EH (cell line): ENCODE results near the gene ACOXL.

Experiments used
- DNase-seq: peaks from one replicate; pipeline ENCODE4 v3.0.0-alpha.2; 2015; ENCODE audit warnings: low read depth

The ACOXL gene

GRCh38 chr2:110977403-110977802 lies 245.0 kb downstream of the ACOXL start:
- no peak for DNase-seq

DNA sequence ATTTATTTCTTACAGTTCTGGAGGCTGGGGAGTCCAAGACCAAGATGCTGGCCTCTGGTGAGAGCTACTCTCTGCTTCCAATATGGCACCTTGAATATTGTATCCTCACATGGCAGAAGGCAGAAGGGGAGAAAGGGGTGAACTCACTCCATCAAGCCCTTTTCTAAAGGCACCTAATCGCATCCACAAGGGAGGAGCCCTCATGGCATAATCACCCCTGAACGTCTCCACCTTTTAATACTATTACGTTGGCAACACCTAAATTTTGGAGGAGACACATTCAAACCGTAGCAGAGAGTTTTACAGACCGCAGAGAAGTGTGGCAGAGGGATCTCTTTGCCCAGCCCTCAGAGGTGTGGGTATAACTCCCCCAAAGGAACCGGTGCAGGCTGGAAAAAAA lies 245.8 kb downstream of the ACOXL start:
- no peak for DNase-seq

GRCh38 chr2:110978756-110979470 lies 246.5 kb downstream of the ACOXL start:
- DNase-seq, result no peak

DNA sequence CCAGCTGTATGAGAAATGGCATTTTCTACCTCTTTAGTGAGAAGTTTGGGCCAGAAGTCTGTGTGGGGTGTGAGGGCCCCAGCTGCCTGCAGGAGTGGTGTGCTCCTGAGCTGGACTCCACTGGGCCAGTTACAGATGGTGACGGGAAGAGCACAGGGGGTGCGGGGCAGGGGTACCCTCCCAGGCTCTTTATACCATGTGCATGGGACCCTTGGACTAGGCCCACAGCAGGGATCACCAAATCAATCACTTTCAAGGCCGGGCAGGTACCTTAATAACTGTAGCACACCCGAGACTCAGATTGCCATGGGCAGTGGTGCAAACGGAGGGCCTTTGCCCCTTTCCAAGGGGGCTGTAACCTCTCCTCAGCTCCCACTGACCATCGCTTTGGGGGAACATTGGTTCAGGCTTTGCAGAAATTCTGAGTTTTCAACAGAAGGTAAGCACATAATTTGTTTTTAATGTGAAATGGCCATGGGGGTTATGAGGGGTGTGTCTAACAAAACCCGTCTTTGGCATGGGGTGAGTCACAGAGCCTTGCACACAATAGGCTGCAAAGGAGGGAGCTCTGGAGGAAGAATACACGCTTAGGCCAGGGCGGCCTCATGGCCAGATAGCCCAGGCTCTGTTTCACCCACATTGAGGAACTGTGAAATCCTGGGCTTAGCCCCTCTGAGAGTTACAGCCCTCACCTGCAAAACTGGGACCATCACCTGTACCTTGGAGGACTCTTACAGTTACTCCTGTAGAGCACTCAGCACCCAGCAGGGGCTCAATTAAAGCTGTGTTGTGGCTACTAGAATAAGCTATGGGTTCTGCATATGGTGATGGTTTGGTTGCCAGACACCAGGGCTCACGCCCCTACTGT lies 247.3 kb downstream of the ACOXL start:
- no peak for DNase-seq

- DNase-seq, result no peak
Measured at GRCh38 chr2:110980339-110981062, 248.1 kb downstream of the ACOXL start.

DNA sequence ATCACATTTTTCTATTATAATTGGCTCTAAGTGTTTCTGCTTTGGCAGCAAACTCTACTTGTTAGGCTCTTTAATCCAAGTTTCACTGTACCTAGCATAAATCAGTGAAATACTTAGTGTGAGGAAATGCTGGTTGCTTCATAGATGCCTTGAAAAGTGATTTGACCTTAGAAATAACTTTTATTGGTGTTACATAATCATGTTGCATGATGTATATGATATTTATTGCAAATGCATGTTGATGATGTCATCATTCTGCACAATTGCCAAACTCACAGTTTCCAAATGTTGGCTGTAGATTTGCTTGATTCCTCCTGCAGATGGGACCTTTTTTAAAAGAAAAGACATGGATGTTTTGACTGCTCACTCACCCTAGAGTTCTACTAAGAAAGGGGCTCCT lies 250.8 kb downstream of the ACOXL start:
- no peak for DNase-seq

- no peak for DNase-seq
Measured at GRCh38 chr2:110984694-110985490, 252.5 kb downstream of the ACOXL start.

GRCh38 chr2:110990440-110990839 lies 258.1 kb downstream of the ACOXL start:
- no peak for DNase-seq

GRCh38 chr2:110991911-110992310 lies 259.5 kb downstream of the ACOXL start:
- no peak for DNase-seq

DNA sequence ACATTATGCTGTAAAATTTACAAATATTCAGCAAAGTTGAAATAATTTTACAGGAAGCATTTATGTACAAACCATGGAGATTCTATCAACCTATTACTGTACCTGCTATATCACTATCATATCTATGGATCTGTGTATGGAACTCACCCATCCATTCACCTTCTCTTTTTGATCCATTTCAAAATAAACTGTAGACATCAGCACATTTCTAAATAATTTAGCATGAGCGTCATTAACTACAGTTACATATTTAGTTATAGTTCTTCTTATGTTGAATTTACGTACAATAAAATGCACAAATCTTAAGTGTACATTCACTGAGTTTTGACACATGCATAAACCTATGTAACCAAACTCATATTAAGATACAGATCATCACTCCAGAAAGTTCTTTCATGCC lies 260.5 kb downstream of the ACOXL start:
- DNase-seq, result no peak

- DNase-seq, result no peak
Measured at GRCh38 chr2:110993557-110994231, 261.3 kb downstream of the ACOXL start.

GRCh38 chr2:110994250-110994961 lies 262.0 kb downstream of the ACOXL start:
- DNase-seq, result no peak

DNA sequence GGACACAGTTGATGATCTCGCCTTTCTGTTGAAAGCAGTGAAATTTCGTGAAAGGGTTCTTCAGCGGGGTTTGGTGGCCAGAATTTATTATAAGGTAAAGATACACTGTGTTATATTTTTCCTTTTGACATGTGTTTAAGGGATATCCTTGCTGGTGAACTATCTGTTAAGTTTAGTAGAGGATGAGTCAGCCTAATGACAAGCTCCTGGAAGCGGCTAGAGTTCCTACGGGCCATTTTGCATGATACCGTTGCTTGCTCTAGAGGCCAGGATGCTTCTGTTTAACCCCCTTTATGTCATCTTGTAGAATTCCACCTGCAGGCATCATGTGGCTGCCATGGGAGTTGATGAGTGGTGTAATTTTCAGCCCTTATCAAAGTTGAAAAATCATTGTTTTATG lies 263.5 kb downstream of the ACOXL start:
- DNase-seq, result no peak

DNA sequence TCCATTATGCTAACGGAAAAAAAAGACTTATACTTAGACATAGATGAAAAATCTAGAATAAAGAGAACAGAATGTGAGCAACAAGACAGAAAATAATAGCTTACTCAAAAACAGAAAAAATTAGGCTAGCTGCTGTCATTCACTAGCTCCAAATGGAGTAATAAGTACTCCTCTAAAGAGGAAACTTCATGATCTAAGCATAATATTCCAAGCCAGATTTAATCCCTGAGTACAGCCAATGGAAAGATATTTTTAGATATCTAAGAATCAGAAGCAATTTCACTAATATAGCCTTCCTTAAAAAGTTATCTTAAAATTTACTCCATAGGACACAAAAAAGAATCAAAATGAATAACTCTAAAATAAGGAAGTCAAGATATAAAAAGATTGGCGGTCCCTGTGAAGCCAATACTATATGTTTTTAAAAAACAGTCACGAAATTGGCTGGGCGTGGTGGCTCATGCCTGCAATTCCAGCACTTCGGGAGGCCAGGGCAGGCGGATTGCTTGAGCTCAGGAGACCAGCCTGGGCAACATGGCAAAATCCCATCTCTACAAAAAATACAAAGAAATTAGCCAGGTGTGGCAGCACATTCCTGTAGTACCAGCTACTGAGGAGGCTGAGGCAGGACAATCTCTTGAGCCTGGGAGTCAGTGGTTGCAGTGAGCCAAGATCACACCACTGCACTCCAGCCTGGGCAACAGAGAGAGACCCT lies 265.1 kb downstream of the ACOXL start:
- DNase-seq, result no peak

DNA sequence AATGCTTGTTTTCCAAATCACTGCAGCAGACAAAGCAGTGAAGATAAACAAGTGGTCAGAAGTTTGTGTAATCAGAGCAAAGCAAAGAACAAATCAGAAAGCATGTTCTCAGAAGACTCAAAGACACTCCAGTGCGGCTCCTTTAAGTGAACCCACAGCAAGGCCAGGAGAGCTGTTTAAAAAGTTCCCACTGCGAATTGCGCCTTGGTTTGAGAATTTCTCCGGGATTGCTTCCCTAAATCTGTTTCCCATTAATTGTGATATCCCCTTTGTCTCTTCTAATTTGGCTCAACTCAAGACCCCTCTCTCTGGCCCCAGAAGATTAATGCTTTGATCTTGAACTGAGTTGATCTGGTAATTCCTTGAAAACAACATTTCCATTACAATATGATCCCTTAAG lies 265.9 kb downstream of the ACOXL start:
- no peak for DNase-seq

DNA sequence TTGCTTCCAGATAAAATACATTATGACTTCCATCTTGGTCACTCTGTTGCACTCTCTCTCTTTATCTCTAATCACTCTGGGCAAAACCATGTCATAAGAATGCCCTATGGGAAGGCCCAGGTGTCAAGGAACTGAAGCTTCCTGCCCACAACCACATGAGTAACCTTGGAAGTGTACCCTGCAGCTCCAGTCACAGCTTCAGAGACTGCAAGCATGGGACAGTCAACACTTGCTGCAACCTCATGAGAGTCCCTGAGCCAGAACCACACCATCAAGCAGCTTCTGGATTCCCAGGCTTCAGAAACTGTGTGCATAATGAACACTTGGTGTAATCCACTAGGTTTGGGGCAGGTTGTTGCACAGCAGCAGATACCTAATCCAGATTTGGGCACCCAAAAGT lies 267.3 kb downstream of the ACOXL start:
- no peak for DNase-seq

DNA sequence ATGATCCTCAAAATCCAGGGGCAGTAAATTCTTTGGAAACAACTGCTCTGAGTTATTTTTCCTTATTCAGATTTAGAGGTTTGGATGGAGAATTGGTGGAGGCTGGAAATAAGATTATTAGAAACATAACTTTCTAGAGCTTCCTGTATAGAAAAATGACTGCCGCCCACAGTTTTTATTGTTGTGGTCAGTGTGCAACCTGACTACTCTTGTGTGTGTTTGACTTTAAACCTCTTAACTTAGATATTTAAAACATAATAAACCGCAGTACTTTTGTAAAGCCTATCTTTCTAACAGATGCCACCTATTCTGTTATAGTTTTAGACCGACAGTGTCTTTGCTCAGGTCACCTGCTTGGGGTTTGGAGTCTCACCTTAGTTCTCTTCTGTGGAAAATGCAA lies 272.9 kb downstream of the ACOXL start:
- DNase-seq, result no peak

DNA sequence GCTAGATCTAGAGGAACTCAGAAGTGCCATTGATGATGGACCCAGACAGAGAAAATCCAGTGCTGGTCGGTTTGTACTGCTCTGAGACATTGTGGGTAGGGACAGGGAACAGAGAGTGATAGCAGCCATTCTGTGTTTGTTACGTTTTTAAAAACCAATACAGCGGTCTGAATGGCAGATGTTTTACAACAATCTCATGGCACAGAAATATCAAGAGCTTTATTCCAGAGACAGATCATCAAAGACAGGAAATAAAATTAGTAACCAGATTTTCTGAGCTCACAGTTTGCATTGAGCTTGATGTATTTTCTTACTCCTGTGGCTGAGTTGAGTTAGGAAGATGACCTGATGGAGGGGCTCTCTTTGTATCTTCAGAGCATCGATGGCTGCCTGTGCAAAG lies 273.4 kb downstream of the ACOXL start:
- no peak for DNase-seq

- DNase-seq, result no peak
Measured at GRCh38 chr2:111007757-111008688, 275.6 kb downstream of the ACOXL start.
